Sigmoid colon (tissue), 7 donors: ENCODE measurements around the gene MAP1LC3C. TPM values are rescaled to one million over a fixed set of nuclear protein-coding genes. Genes with fewer than 3 reads are reported as not detected.
A peak's percentile ranks its signal among the peaks of the same experiment; 100 is the strongest.

Experiments
- DNase-seq: peaks from one replicate; pipeline ENCODE4 v3.0.0-alpha.2; 2019
- H3K27ac ChIP-seq, 4 donors: fragments of 200-600 bp; sonication (generic); one replicate each; pipeline ENCODE4 v1.5.1; 2016 to 2019; ENCODE audit warnings: mild to moderate bottlenecking in 1 of 4
- H3K27me3 ChIP-seq, 3 donors: fragments of 200-600 bp; sonication (generic); one replicate each; pipeline ENCODE4 v1.5.1; 2019; ENCODE audit warnings: mild to moderate bottlenecking in 1 of 3
- H3K36me3 ChIP-seq, 4 donors: fragments of 200-600 bp; sonication (generic); one replicate each; pipeline ENCODE4 v1.5.1; 2016 to 2019
- H3K4me1 ChIP-seq, 4 donors: fragments of 200-600 bp; sonication (generic); one replicate each; pipeline ENCODE4 v1.5.1; 2017 to 2019
- H3K4me3 ChIP-seq, 4 donors: fragments of 200-600 bp; sonication (generic); one replicate each; pipeline ENCODE4 v1.5.1; 2017 to 2019; ENCODE audit warnings: mild to moderate bottlenecking in 2 of 4, moderate library complexity in 1 of 4
- H3K9me3 ChIP-seq, 4 donors: fragments of 200-600 bp in 3 of 4; sonication (generic) in 3 of 4; one replicate each; pipeline versions ENCODE4 v1.5.1 to v1.6.1; 2013 to 2019
- EP300 ChIP-seq, 4 donors: sonication (generic); formaldehyde crosslinking; IDR thresholded peaks; one replicate each; pipeline ENCODE4 v1.6.1; 2017; ENCODE audit warnings: antibody characterized with exemption in 4 of 4
- POLR2A ChIP-seq, 2 donors: fragments of 450-650 bp; IDR thresholded peaks; one replicate each; pipeline ENCODE4 v1.6.1; 2016; ENCODE audit warnings: antibody characterized with exemption in 2 of 2, mild to moderate bottlenecking in 2 of 2, moderate library complexity in 2 of 2
- POLR2AphosphoS5 ChIP-seq, 4 donors: sonication (generic); formaldehyde crosslinking; IDR thresholded peaks; one replicate each; pipeline ENCODE4 v1.6.1; 2017; ENCODE audit warnings: antibody characterized with exemption in 4 of 4
- WGBS, 2 donors: extraction: QIAGEN DNeasy Blood & Tissue Kit; methylation state at CpG; one replicate each; pipeline ENCODE4 v1.1.7; 2013; 5-methylcytosine and 5-hydroxymethylcytosine counted together
- intact Hi-C: fragments of 100-400 bp; cut with DNase I; formaldehyde crosslinking; loops from one replicate; pipeline ENCODE4 v1.15.1; 2023
- polyA plus RNA-seq, 3 donors: library from polyadenylated mRNA; stranded (reverse); fragments of 200-250 nt; gene quantifications; one replicate each; pipeline ENCODE4 v1.2.3, GENCODE V29; 2013
- total RNA-seq, 4 donors: library from RNA; depleted of rRNA; stranded (reverse); fragments of >200 nt; gene quantifications; one replicate each; pipeline ENCODE4 v1.1.0, GENCODE V29; 2016
- TF ChIP-seq, protein P1 (sequence below), 4 experiments: fragments of 450-650 bp in 3 of 4; fragments of 200-600 bp in 1 of 4; IDR thresholded peaks; one replicate each; pipeline ENCODE4 v1.5.1; 2016 to 2019; ENCODE audit warnings: antibody characterized with exemption in 4 of 4, mild to moderate bottlenecking in 3 of 4, moderate library complexity in 2 of 4
- donor health status: healthy with polysubstance abuse.
- donor health status: Bipolar disorder and iron deficiency.
- donor health status: healthy.

The MAP1LC3C gene
- total and polyA plus RNA-seq, 7 donors: 1.3 to 8.1 (median 5.0) TPM; not detected in 2

DNA sequence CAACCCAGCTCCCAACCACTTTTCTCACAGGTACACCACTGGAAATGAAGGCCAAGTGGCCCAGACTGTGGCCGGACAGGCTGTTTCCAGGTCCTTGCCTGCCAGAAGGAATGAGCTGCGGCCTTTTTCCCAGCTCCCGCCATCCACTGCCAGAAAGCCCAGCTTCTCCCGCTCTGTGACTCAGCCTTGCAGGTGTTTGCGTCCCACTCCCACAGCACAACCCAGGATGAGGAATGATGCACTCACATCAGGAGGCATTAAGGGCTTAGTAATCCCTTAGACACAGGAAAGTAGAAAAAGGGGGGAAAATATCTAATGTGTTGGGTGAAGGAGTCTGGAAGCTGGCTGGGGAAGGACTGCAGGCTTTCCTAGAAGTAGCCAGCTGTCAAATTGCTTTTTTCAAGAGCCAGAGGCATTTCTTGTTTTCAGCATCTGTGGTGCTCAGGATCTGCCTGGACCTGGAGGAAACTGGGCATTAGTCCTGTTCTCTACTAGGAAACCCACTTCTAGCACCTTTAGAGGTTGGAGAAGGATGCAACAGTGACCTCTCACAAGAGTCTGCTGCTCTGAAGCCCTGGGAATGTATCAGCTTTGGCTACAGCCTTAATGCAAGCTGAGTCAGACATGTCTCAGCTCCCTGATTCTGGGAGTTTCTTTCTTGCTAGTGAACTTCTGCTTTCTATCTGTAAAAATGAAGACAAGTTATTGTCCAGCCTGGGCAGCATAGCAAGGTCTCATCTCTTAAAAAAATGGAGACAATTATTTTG lies 13.2 kb upstream of the MAP1LC3C start:
- no peak for TF ChIP-seq POLR2A (IDR thresholded peaks at IDR 0.05)
- TF ChIP-seq POLR2AphosphoS5 (IDR thresholded peaks at IDR 0.05): no peak
- TF ChIP-seq, protein P1, sequence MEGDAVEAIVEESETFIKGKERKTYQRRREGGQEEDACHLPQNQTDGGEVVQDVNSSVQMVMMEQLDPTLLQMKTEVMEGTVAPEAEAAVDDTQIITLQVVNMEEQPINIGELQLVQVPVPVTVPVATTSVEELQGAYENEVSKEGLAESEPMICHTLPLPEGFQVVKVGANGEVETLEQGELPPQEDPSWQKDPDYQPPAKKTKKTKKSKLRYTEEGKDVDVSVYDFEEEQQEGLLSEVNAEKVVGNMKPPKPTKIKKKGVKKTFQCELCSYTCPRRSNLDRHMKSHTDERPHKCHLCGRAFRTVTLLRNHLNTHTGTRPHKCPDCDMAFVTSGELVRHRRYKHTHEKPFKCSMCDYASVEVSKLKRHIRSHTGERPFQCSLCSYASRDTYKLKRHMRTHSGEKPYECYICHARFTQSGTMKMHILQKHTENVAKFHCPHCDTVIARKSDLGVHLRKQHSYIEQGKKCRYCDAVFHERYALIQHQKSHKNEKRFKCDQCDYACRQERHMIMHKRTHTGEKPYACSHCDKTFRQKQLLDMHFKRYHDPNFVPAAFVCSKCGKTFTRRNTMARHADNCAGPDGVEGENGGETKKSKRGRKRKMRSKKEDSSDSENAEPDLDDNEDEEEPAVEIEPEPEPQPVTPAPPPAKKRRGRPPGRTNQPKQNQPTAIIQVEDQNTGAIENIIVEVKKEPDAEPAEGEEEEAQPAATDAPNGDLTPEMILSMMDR (IDR thresholded peaks at IDR 0.05): no peak
- TF ChIP-seq EP300 (IDR thresholded peaks at IDR 0.05): no peak
- H3K4me1 ChIP-seq: no peaks in the 10 kb centered on the region
- no peaks in the 10 kb centered on the region for H3K9me3 ChIP-seq
- no peaks in the 10 kb centered on the region for H3K36me3 ChIP-seq
- intact Hi-C loops: loop anchor here (10.0 kb wide), 1 partner anchor 117 kb away; no protein-coding TSS in a partner anchor
- H3K27ac ChIP-seq: peak overlapping the region in 2 of 4 donors; percentile 0 to 14
- no peak for DNase-seq
- no peaks in the 10 kb centered on the region for H3K27me3 ChIP-seq
- no peak overlapping the region for H3K4me3 ChIP-seq
- WGBS, 2 donors: 89 to 90% methylated on average over 5 of the region's 5 CpGs

DNA sequence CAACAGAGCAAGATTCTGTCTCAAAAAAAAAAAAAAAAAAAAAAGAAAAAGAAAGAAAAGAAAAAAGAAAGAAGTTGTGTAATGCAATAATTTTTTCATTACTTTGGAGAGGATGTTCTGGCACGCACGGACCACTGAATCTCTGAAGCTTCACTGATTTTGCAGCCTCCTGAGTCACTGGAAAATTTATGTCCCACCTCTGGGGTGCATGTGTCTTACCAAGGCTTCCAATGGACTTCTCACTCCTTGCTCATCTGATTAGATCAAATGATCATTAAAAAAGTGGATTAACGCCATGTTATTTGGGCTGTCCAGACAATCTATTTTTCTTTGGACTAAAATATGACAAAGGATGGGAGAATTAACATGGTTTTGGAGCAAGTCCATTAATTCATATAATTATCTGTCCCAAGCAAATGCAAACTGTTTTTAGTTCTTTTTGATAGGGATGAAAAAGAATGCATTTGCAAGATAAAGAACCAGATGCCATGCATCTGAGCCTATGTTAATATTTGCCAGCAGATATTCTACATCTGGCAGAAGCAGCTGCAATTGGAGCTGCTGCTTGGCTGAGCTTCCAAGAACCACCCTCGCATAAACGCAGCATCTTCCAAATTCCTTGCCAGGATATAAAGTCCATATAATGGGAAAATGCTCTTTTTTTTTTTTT lies 10.1 kb upstream of the MAP1LC3C start:
- Histone ChIP-seq H3K9me3 (no peaks in the 10 kb centered on the region), H3K27ac (no peak overlapping the region), H3K4me1 (no peaks in the 10 kb centered on the region), H3K4me3 (no peak overlapping the region), H3K27me3 (no peaks in the 10 kb centered on the region), H3K36me3 (no peaks in the 10 kb centered on the region)
- DNase-seq: peak; percentile 70
- WGBS, 2 donors: 79 to 80% methylated on average over 5 of the region's 5 CpGs
- TF ChIP-seq POLR2AphosphoS5 (IDR thresholded peaks at IDR 0.05) (peak in 1 of 4 donors; percentile 14), POLR2A (IDR thresholded peaks at IDR 0.05) (no peak)
- intact Hi-C loops: no loop called here

DNA sequence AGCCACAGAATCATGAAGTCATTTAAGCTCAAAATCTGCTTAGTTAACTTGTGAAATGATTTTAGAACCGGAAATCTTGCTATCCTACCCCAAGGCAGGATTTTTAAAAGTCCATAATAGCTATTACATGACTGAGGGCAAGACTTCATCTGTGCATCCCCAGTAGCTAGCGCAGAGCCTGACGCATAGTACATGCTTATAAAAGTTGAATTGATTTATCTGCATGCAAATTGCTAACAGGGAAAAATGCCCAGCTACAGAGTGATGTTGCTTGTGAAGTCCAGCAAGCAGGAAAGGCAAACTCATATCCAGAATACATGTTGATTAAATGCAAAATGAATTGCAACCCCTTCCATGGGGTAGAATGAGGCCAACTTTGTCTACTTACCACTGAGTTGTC lies 8.1 kb upstream of the MAP1LC3C start:
- intact Hi-C loops: no loop called here
- H3K4me1 ChIP-seq: no peaks in the 10 kb centered on the region
- H3K27ac ChIP-seq: no peak overlapping the region
- 77 to 86% methylated on average over 3 of the region's 3 CpGs for WGBS, 2 donors
- no peaks in the 10 kb centered on the region for H3K9me3 ChIP-seq
- TF ChIP-seq EP300 (IDR thresholded peaks at IDR 0.05) (no peak), POLR2A (IDR thresholded peaks at IDR 0.05) (no peak), POLR2AphosphoS5 (IDR thresholded peaks at IDR 0.05) (no peak)
- TF ChIP-seq, protein P1 (IDR thresholded peaks at IDR 0.05): no peak
- H3K4me3 ChIP-seq: no peak overlapping the region
- H3K27me3 ChIP-seq: no peaks in the 10 kb centered on the region
- no peak for DNase-seq
- H3K36me3 ChIP-seq: no peaks in the 10 kb centered on the region

DNA sequence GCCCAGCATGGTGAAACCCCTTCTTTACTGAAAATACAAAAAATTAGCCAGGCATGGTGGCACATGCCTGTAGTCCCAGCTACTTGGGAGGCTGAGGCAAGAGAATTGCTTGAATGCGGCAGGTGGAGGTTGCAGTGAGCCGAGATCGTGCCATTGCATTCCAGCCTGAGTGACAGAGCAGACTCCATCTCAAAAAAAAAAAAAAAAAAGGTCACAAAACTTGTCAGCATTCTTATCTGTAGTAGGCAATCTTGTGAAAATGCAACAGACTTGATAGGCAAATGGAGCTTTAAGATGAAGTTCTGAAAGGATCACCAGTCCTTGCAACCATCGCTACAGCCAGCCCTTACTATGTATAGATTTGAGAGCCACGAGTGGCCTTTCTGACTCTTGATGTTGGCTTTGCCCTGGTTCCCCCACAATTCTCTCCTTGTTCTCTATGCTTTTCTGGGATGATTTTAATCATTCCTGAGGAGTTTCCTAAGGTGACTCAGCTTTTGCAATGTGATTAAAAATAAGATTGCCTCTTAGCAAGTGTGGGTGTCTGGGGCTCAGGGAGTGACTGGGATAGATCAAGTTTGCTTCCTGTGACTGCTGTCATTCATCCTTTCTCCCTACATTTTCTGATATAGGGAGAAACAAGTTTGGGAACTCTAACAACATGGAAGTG lies 7.1 kb upstream of the MAP1LC3C start:
- no peak for DNase-seq
- H3K4me3 ChIP-seq: no peak overlapping the region
- H3K27me3 ChIP-seq: no peaks in the 10 kb centered on the region
- 87 to 89% methylated on average over 5 of the region's 5 CpGs for WGBS, 2 donors
- H3K4me1 ChIP-seq: no peaks in the 10 kb centered on the region
- H3K27ac ChIP-seq: no peak overlapping the region
- TF ChIP-seq, protein P1 (IDR thresholded peaks at IDR 0.05): no peak
- TF ChIP-seq EP300 (IDR thresholded peaks at IDR 0.05): no peak
- no peak for TF ChIP-seq POLR2A (IDR thresholded peaks at IDR 0.05)
- no peaks in the 10 kb centered on the region for H3K36me3 ChIP-seq
- no peaks in the 10 kb centered on the region for H3K9me3 ChIP-seq
- intact Hi-C loops: no loop called here
